Ovary (tissue), 3 donors: ENCODE data around the gene KLHL22.

ENCODE experiments used
- POLR2A ChIP-seq: fragments of 450-650 bp; IDR thresholded peaks from one replicate; pipeline ENCODE4 v1.6.1; 2017; ENCODE audit warnings: antibody characterized with exemption, mild to moderate bottlenecking, moderate library complexity
- TF ChIP-seq, protein P1 (sequence below), 3 donors: fragments of 450-650 bp in 2 of 3; fragments of 200-600 bp in 1 of 3; IDR thresholded peaks; one replicate each; pipeline versions ENCODE4 v1.5.1 to v1.8.0; 2016 to 2022; ENCODE audit warnings: antibody characterized with exemption in 3 of 3, mild to moderate bottlenecking in 1 of 3
- donor health status: DM: no; HTN: no; CAD: no.

- TF ChIP-seq, protein P1, sequence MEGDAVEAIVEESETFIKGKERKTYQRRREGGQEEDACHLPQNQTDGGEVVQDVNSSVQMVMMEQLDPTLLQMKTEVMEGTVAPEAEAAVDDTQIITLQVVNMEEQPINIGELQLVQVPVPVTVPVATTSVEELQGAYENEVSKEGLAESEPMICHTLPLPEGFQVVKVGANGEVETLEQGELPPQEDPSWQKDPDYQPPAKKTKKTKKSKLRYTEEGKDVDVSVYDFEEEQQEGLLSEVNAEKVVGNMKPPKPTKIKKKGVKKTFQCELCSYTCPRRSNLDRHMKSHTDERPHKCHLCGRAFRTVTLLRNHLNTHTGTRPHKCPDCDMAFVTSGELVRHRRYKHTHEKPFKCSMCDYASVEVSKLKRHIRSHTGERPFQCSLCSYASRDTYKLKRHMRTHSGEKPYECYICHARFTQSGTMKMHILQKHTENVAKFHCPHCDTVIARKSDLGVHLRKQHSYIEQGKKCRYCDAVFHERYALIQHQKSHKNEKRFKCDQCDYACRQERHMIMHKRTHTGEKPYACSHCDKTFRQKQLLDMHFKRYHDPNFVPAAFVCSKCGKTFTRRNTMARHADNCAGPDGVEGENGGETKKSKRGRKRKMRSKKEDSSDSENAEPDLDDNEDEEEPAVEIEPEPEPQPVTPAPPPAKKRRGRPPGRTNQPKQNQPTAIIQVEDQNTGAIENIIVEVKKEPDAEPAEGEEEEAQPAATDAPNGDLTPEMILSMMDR (IDR thresholded peaks at IDR 0.05), result no peak
- no peak for TF ChIP-seq POLR2A
Measured at GRCh38 chr22:20466659-20467379, 28.8 kb downstream of the KLHL22 start.
